GM18907 (cell line): ENCODE results near the gene TTC8.

ENCODE experiments used
- ATAC-seq: cut with Tn5 transposase; IDR thresholded peaks from one replicate; pipeline ENCODE4 v1.9.1; 2021; ENCODE audit warnings: mild to moderate bottlenecking, moderate library complexity; ENCODE audit not compliant: unreplicated experiment

TTC8 gene

GRCh38 chr14:88864198-88864597 is 39.7 kb downstream of the TTC8 start:
- no peak for ATAC-seq

- no peak for ATAC-seq
These were observed 41.9 kb downstream of the TTC8 start for GRCh38 chr14:88866305-88866704.

- ATAC-seq, result no peak
These were observed 44.2 kb downstream of the TTC8 start for GRCh38 chr14:88868558-88869159.

- ATAC-seq, result no peak
These were observed 46.3 kb downstream of the TTC8 start for GRCh38 chr14:88870777-88871176.

- ATAC-seq, result no peak
These were observed 47.0 kb downstream of the TTC8 start for GRCh38 chr14:88871429-88871828.

- no peak for ATAC-seq
These were observed 48.5 kb downstream of the TTC8 start for GRCh38 chr14:88872976-88873375.

GRCh38 chr14:88877192-88877591 is 52.7 kb downstream of the TTC8 start:
- ATAC-seq, result no peak

- no peak for ATAC-seq
These were observed 54.6 kb downstream of the TTC8 start for GRCh38 chr14:88879022-88879421.

- no peak for ATAC-seq
These were observed 57.8 kb downstream of the TTC8 start for GRCh38 chr14:88882236-88882635.

- no peak for ATAC-seq
These were observed 70.7 kb downstream of the TTC8 start for GRCh38 chr14:88895116-88895515.

GRCh38 chr14:88901189-88901588 is 76.7 kb downstream of the TTC8 start:
- ATAC-seq, result no peak

- no peak for ATAC-seq
These were observed 77.5 kb downstream of the TTC8 start for GRCh38 chr14:88901991-88902390.

- no peak for ATAC-seq
These were observed 78.4 kb downstream of the TTC8 start for GRCh38 chr14:88902850-88903249.

GRCh38 chr14:88904206-88904647 is 79.8 kb downstream of the TTC8 start:
- no peak for ATAC-seq

GRCh38 chr14:88904864-88905263 is 80.4 kb downstream of the TTC8 start:
- no peak for ATAC-seq

GRCh38 chr14:88908216-88908615 is 83.8 kb downstream of the TTC8 start:
- ATAC-seq, result no peak

- no peak for ATAC-seq
These were observed 85.9 kb downstream of the TTC8 start for GRCh38 chr14:88910386-88910785.

GRCh38 chr14:88911809-88912208 is 87.4 kb downstream of the TTC8 start:
- ATAC-seq, result no peak

- ATAC-seq, result no peak
These were observed 90.5 kb downstream of the TTC8 start for GRCh38 chr14:88914956-88915355.

- ATAC-seq, result no peak
These were observed 95.1 kb downstream of the TTC8 start for GRCh38 chr14:88919502-88919901.
